GM21576 (cell line): ENCODE data around the gene EXOSC7.

Experiments used
- ATAC-seq: cut with Tn5 transposase; IDR thresholded peaks from one replicate; pipeline ENCODE4 v1.9.1; 2021; ENCODE audit warnings: mild to moderate bottlenecking, moderate library complexity; ENCODE audit not compliant: unreplicated experiment

The EXOSC7 gene

GRCh38 chr3:44992555-44993470 is 16.8 kb downstream of the EXOSC7 start:
- ATAC-seq: no peak

- ATAC-seq: no peak
These were observed 17.6 kb downstream of the EXOSC7 start for GRCh38 chr3:44993471-44994205.

- ATAC-seq: no peak
These were observed 19.2 kb downstream of the EXOSC7 start for GRCh38 chr3:44995142-44995770.

DNA sequence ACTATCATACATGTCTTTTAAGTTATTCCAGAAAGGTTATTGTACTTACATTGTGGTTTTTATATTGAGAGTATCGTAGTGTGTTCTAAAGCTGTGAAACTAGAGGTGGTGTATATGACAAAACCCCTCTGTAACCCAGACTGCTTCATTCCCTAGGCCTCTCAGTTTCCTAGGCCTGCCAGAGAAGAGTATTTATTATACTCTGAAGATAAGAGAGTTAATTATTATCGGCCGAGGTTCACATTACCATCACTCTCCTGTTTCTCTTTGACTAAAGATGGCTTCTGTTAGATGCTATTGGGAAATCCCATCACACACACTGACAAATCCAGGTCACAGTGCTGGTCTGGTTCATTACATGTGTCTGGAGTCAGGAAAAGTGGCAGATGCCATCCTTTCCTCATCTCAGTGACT is 20.5 kb downstream of the EXOSC7 start:
- ATAC-seq: no peak

DNA sequence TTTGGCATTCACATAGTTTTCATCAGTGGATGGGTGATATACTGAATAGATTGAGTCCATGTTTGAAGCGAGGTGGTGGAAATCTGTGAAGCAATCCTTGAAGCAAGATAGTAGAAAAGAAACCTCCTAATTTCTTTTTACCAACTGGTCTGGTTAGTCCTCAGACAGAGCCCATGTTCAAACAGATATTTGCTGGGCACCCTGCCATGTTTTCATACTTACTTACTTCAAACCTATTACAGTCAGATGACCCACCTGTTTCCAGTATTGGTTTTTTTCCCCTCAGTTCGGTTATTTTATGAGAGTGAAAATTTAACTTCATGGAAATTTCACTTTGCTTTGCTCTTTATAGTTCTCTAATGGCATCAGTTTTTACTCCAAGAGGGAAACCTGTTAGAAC is 23.7 kb downstream of the EXOSC7 start:
- no peak for ATAC-seq

GRCh38 chr3:45000823-45001222 is 24.8 kb downstream of the EXOSC7 start:
- ATAC-seq: no peak

DNA sequence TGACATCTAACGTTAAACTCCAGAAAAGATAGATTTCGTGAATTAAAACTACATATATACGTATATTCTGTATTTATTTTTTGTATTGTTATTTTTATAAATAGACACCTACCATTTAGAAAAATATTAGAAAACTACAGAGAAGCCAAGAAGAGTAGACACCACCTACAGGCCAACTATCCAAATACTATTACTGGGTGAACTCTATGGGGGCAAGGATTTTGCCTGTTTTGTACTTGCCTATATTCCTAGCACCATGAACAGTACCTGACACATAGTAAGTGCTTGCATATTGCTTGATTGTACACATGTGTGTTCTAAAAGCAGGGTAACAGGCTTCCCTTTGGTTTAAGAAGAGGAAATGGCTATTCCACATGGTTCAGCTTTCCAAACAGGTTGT is 25.7 kb downstream of the EXOSC7 start:
- no peak for ATAC-seq

GRCh38 chr3:45002139-45002660 is 26.2 kb downstream of the EXOSC7 start:
- no peak for ATAC-seq

- no peak for ATAC-seq
These were observed 26.7 kb downstream of the EXOSC7 start for GRCh38 chr3:45002720-45003119.

GRCh38 chr3:45003406-45003805 is 27.4 kb downstream of the EXOSC7 start:
- ATAC-seq: no peak

- ATAC-seq: no peak
These were observed 27.8 kb downstream of the EXOSC7 start for GRCh38 chr3:45003859-45004258.

DNA sequence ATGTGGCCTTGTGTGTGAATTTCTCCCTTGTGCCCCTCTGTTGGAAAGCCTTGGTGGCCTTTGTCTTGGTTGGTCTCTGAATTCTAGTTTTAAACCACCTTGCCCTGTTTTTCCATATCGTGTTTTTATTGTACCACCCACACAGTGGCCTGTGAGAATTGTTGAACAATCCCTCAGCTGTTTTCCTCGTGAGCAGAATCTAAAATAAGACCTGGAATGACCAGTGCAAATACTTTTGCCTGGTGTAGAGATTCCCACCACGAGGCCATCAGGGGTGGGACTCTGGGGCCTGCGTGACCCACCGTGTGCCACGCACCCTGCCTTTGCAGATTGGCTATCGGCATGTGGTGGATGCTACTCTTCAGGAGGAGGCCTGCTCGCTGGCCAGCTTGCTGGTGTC is 31.0 kb downstream of the EXOSC7 start:
- no peak for ATAC-seq

DNA sequence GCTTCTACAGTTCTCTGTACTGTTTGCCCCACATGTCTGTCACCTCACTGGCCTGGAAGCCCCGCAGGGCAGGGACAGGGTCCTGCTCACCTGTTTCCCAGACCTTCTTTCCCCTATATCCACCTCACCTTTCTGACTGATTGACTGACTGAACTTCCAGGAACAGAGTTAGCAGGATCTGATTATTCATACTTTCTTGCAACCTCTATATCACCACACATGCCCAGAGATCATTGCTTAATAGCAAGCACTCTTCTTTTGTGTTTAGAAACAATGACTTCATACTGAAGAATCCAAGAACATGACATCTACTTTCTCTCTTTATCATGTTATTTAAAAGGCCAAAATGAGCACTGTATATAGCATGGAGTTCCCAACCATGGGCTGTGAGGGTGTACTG is 32.1 kb downstream of the EXOSC7 start:
- no peak for ATAC-seq

- ATAC-seq: no peak
These were observed 33.8 kb downstream of the EXOSC7 start for GRCh38 chr3:45009868-45010267.

DNA sequence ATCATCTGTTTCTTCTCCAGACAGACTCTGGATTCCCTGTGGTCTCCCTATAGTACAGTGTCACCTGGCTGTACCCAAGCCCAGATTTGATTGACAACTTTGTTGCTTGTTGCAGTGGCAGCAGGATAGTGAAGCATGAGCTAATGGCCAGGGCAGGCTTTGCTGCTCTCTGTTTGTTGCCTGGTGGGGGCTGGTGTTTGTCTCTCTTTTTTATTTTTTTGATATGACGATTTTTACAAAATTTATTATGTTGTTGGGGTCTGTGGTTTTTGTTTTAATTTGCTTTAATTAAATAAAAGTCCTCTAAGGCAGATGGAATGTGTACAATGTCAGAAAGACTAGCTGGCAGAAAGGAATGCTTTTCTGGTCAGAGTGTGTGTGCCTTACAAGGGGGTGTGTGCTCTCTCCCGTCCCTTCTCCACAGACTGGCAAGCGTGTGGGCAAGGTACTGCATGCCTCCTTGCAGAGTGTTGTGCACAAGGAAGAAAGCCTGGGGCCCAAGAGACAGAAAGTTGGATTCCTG is 34.8 kb downstream of the EXOSC7 start:
- ATAC-seq: no peak

DNA sequence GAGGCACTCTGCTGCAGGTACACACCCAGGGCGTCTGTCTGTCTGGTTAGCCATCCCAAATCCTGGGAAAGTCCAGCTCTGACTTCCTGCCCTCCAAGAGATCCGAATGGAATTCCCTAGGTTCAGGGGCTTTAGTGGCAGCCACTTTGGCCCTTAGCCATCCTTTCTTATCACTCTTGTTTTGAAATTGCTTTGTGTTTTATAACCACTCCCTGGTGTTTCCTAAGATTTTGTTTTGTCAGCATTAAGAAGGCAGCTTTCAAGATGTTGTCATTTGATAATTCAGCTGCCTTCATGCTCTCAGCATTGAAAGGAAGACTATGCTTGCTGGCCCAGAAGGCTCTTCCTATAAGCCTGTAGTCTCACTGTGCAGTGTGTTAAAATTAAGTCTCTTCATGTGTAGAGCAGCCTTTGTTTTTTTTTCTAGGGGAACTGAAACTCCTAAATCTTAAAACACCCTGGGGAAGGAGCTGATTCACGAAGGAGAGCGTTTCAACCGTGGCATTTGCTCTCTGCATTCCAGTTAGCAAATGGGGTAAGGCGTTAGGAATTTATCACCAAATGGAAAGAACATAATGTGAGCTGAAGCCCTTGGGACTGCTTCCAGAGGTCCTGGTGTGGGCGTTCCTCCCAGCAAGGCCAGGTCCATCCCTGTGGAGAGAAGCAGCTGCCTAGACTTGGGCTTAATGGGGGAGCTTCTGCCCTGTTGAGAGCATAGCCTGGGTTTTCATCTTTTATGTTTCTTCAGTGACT is 35.9 kb downstream of the EXOSC7 start:
- peak; percentile 46 for ATAC-seq

DNA sequence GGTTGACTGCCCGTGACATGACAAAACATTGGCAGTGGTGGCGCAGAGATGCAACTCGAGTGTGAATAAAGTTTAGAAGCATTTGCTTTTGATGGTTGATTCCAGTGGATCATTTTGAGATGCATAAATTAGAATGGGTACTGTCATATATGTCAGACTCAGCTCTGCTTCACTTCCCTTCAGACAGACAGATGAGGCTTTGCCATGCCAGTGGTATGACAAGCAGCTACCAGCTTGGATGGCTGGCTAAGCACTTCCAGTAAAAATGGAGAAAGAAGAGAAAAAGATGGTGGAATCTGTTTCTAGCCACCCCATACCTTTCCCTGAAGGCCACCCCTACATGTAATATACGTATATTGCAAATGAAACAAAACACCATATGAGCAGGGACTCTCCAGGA is 36.5 kb downstream of the EXOSC7 start:
- ATAC-seq: no peak

DNA sequence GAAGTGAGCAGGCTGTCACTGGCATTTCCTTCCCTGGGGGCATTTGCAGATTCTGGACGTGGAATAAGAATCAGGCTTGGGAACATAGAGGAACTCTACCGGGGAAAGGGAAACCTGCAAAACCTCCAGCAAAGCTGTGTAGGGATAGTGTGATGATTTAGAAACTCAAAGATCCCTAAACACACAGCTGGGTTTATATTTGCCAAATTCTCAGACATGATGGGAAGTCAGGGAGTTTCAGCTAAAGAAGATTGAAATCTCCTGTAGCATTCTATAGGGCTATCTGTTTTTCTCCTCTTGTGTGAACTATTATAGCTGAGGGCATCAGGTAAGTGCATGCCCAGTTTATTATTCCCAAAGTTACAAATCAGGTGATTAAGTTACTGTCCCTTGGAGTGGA is 40.9 kb downstream of the EXOSC7 start:
- no peak for ATAC-seq

DNA sequence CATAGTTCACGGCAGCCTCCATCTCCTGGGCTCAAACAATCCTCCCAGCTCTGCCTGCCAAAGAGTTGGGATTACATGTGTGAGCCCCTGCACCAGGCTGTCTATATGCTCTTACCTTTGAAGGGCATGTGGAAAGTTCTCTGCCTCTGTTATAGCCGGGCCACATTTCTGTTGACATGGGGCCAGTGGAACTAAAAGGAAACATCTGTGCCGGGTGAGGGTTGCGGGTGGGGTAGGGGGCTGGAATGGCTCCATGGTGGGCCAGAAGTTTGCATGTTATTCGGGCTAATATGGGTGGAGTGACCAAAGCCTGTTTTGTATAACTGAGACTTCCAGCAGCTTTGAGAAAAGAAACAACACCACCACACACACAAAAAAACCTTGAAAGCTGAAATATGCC is 41.8 kb downstream of the EXOSC7 start:
- no peak for ATAC-seq

- no peak for ATAC-seq
These were observed 44.5 kb downstream of the EXOSC7 start for GRCh38 chr3:45020534-45020933.
